H1 (cell line): ENCODE data around the gene OR2F1. TPM values are rescaled to one million over a fixed set of nuclear protein-coding genes. Genes with fewer than 3 reads are reported as not detected.
A peak's percentile ranks its signal among the peaks of the same experiment; 100 is the strongest.

Source experiments
- CTCF ChIA-PET: fragments of 300-600 bp; sonication (Branson Sonifier 250); formaldehyde crosslinking; loops from one replicate; lab custom pipeline; 2021; ENCODE audit not compliant: partially characterized antibody; lab: Charles Lee
- POLR2A ChIA-PET: fragments of 300-600 bp; sonication (Branson Sonifier 250); formaldehyde crosslinking; loops from one replicate; lab custom pipeline; 2021; ENCODE audit warnings: inconsistent platforms; ENCODE audit not compliant: partially characterized antibody; lab: Charles Lee
- DNase-seq, 2 experiments: peaks; one replicate each; pipeline versions ENCODE4 v3.0.0 to v3.0.0-alpha.2; 2010 to 2022; ENCODE audit warnings: low spot score in 2 of 2, low read depth in 1 of 2, mixed read lengths in 1 of 2
- FAIRE-seq: peaks from 2 replicates; lab custom pipeline; 2011; peaks lifted over from hg19 to GRCh38; lab: Jason Lieb, UNC
- H2AFZ ChIP-seq: 2 replicates; pipeline ENCODE4 v1.8.1; 2012; ENCODE audit warnings: low read length, inconsistent platforms
- H2AK5ac ChIP-seq: 2 replicates; pipeline ENCODE4 v1.6.1; 2013; ENCODE audit warnings: low read depth, low read length
- H2BK120ac ChIP-seq: replicated peaks from 2 replicates; pipeline ENCODE3; 2013; ENCODE audit warnings: low read depth, low read length, inconsistent platforms
- H2BK12ac ChIP-seq: 2 replicates; pipeline ENCODE4 v1.6.1; 2013; ENCODE audit warnings: low read depth, low read length
- H2BK15ac ChIP-seq: 2 replicates; pipeline ENCODE4 v1.6.1; 2013; ENCODE audit warnings: low read length
- H2BK20ac ChIP-seq: 2 replicates; pipeline ENCODE4 v1.6.1; 2013; ENCODE audit warnings: low read length
- H2BK5ac ChIP-seq: 2 replicates; pipeline ENCODE4 v1.6.1; 2013; ENCODE audit warnings: low read depth, low read length
- H3K14ac ChIP-seq: 2 replicates; pipeline ENCODE4 v1.6.1; 2013; ENCODE audit warnings: inconsistent platforms; ENCODE audit not compliant: insufficient read length
- H3K18ac ChIP-seq: 2 replicates; pipeline ENCODE4 v1.6.1; 2013; ENCODE audit warnings: low read length; ENCODE audit errors: extremely low read depth
- H3K23ac ChIP-seq: 2 replicates; pipeline ENCODE4 v1.6.1; 2013; ENCODE audit warnings: inconsistent platforms; ENCODE audit not compliant: insufficient read length
- H3K23me2 ChIP-seq: 2 replicates; pipeline ENCODE4 v1.6.1; 2013; ENCODE audit warnings: low read depth, low read length
- H3K27ac ChIP-seq: 2 replicates; pipeline ENCODE4 v1.6.1; 2011; ENCODE audit warnings: low read depth, low read length, inconsistent platforms
- H3K27me3 ChIP-seq, 4 experiments: replicated peaks in 1 of 4; 1 replicate in 1 of 4; 2 replicates in 3 of 4; pipeline versions ENCODE4 v1.6.1 to v1.8.1; 2011 to 2013; ENCODE audit warnings: low read length in 3 of 4, mild to moderate bottlenecking in 3 of 4, inconsistent platforms in 2 of 4, mixed read lengths in 2 of 4, moderate library complexity in 1 of 4; ENCODE audit not compliant: control insufficient read depth in 3 of 4, insufficient read depth in 3 of 4; ENCODE audit errors: extremely low read depth in 1 of 4
- H3K36me3 ChIP-seq, 4 experiments: 2 replicates each; pipeline versions ENCODE4 v1.6.1 to v1.8.1; 2011 to 2013; ENCODE audit warnings: mild to moderate bottlenecking in 4 of 4, low read length in 3 of 4, moderate library complexity in 2 of 4, control low read depth in 1 of 4, inconsistent platforms in 1 of 4; ENCODE audit not compliant: insufficient read depth in 4 of 4, control insufficient read depth in 2 of 4
- H3K4ac ChIP-seq: replicated peaks from 2 replicates; pipeline ENCODE3; 2013; ENCODE audit warnings: low read length, low read depth, mixed read lengths, inconsistent platforms; ENCODE audit not compliant: insufficient read length
- H3K4me1 ChIP-seq, 4 experiments: replicated peaks in 1 of 4; 1 replicate in 1 of 4; 2 replicates in 3 of 4; pipeline versions ENCODE4 v1.6.1 to v1.8.1; 2011 to 2013; ENCODE audit warnings: low read length in 3 of 4, inconsistent platforms in 2 of 4, mixed read lengths in 1 of 4; ENCODE audit not compliant: insufficient read depth in 4 of 4, control insufficient read depth in 3 of 4
- H3K4me2 ChIP-seq, 2 experiments: 2 replicates each; pipeline versions ENCODE4 v1.6.1 to v1.8.1; 2011 to 2013; ENCODE audit warnings: low read depth in 2 of 2, low read length in 2 of 2, control low read depth in 1 of 2, inconsistent platforms in 1 of 2, mild to moderate bottlenecking in 1 of 2; ENCODE audit not compliant: insufficient read depth in 1 of 2
- H3K4me3 ChIP-seq, 4 experiments: fragments of 200-600, 300-600 bp in 1 of 4; sonication (generic), shearing (Covaris generic), sonication (Bioruptor Twin) in 1 of 4; 2 replicates each; pipeline versions ENCODE4 v1.5.1 to v1.8.1; 2011 to 2016; ENCODE audit warnings: low read length in 4 of 4, low read depth in 3 of 4, control low read depth in 2 of 4, inconsistent platforms in 2 of 4, mild to moderate bottlenecking in 2 of 4, mixed read lengths in 1 of 4, moderate library complexity in 1 of 4; ENCODE audit not compliant: insufficient read depth in 2 of 4; ENCODE audit errors: extremely low read depth in 1 of 4
- H3K56ac ChIP-seq: replicated peaks from 2 replicates; pipeline ENCODE3; 2013; ENCODE audit warnings: low read depth, mild to moderate bottlenecking, mixed read lengths, low read length, inconsistent platforms; ENCODE audit not compliant: insufficient read length
- H3K79me1 ChIP-seq: 2 replicates; pipeline ENCODE4 v1.6.1; 2013; ENCODE audit warnings: low read depth, low read length, control low read depth
- H3K79me2 ChIP-seq, 2 experiments: 2 replicates each; pipeline versions ENCODE4 v1.6.1 to v1.8.1; 2012 to 2013; ENCODE audit warnings: low read length in 2 of 2, mild to moderate bottlenecking in 2 of 2, inconsistent platforms in 1 of 2; ENCODE audit not compliant: insufficient read depth in 2 of 2, control insufficient read depth in 1 of 2
- H3K9ac ChIP-seq, 4 experiments: replicated peaks in 1 of 4; 1 replicate in 1 of 4; 2 replicates in 3 of 4; pipeline versions ENCODE4 v1.6.1 to v1.8.1; 2011 to 2013; ENCODE audit warnings: low read depth in 3 of 4, low read length in 3 of 4, control low read depth in 2 of 4, mild to moderate bottlenecking in 2 of 4, moderate library complexity in 2 of 4, inconsistent platforms in 1 of 4; ENCODE audit errors: extremely low read depth in 1 of 4
- H3K9me3 ChIP-seq, 2 experiments: 2 replicates each; pipeline versions ENCODE4 v1.6.1 to v1.8.1; 2012 to 2013; ENCODE audit warnings: mild to moderate bottlenecking in 2 of 2, moderate library complexity in 2 of 2, control low read depth in 1 of 2, inconsistent platforms in 1 of 2, low read depth in 1 of 2, low read length in 1 of 2, mixed read lengths in 1 of 2; ENCODE audit not compliant: insufficient read depth in 2 of 2
- H4K20me1 ChIP-seq, 2 experiments: replicated peaks in 1 of 2; 2 replicates each; pipeline versions ENCODE3 to v1.8.1; 2011 to 2013; ENCODE audit warnings: inconsistent platforms in 2 of 2, low read length in 2 of 2, mild to moderate bottlenecking in 1 of 2; ENCODE audit not compliant: insufficient read depth in 2 of 2, control insufficient read depth in 1 of 2
- H4K5ac ChIP-seq: 2 replicates; pipeline ENCODE4 v1.6.1; 2013; ENCODE audit warnings: low read length, low read depth, mixed read lengths, inconsistent platforms; ENCODE audit not compliant: insufficient read length
- H4K8ac ChIP-seq: 2 replicates; pipeline ENCODE4 v1.8.0; 2013; ENCODE audit warnings: mild to moderate bottlenecking, moderate library complexity, low read length, inconsistent platforms; ENCODE audit not compliant: insufficient read depth; ENCODE audit errors: extremely low read depth
- H4K91ac ChIP-seq: replicated peaks from 2 replicates; pipeline ENCODE3; 2013; ENCODE audit warnings: low read length, mixed read lengths, inconsistent platforms; ENCODE audit not compliant: insufficient read length
- RFX5 ChIP-seq: IDR thresholded peaks from 2 replicates; pipeline ENCODE4 v1.6.1; 2011; ENCODE audit warnings: low read depth, low read length, improper control_type of control experiment, borderline replicate concordance
- WGBS, 2 experiments: shearing (Covaris generic) in 1 of 2; methylation state at CpG; one replicate each; pipeline versions ENCODE4 v1.1.6 to v1.1.7; 2013 to 2015; ENCODE audit warnings: low lambda C conversion rate in 2 of 2, mixed read lengths in 2 of 2, inconsistent platforms in 1 of 2, low coverage in 1 of 2, missing lambda C conversion rate in 1 of 2; ENCODE audit not compliant: insufficient replicate concordance in 2 of 2, insufficient coverage in 1 of 2, insufficient read length in 1 of 2; ENCODE audit errors: extremely low coverage in 1 of 2, missing lambda C conversion rate in 1 of 2; 5-methylcytosine and 5-hydroxymethylcytosine counted together
- polyA plus RNA-seq, 7 experiments: library from polyadenylated mRNA; depleted of rRNA in 3 of 7; stranded (reverse) in 5 of 7; unstranded in 2 of 7; fragments of >200 nt in 5 of 7; fragments of 200-250 nt in 2 of 7; gene quantifications; 1 replicate in 5 of 7; 2 replicates in 1 of 7; 4 replicates in 1 of 7; pipeline versions ENCODE4 v1.2.1 to v1.2.3, GENCODE V29; 2011 to 2013; ENCODE audit warnings: missing spikeins in 2 of 7, mixed read lengths in 2 of 7
- total RNA-seq: library from RNA; stranded (reverse); fragmentation: NEBNext Ultra II Directional; extraction: Animal tissue kit (Norgen Biotek cat#: 25700); gene quantifications from 2 replicates; pipeline ENCODE4 v1.2.1, GENCODE V29; 2021

Gene OR2F1
- total and polyA plus RNA-seq, 2 of the 8 experiments (the other 6 are each of a cell fraction or from before 2014, with no cell fraction given), result 0.19 TPM; not detected in 1

- H2AFZ ChIP-seq, result peak overlapping the region; percentile 95
- H3K27me3 ChIP-seq, result no peaks in the 10 kb centered on the region
- peak overlapping the region in 1 of 4 experiments; percentile 16; a peak in 1 of 8 replicates for H3K4me3 ChIP-seq
- CTCF ChIA-PET, result interaction anchor here (0.9 to 1.0 kb wide), 2 partner anchors 13 to 20 kb away, joined by 3 read pairs; no protein-coding TSS in a partner anchor
- WGBS, 2 experiments, result 90% methylated on average over 1 of the region's 1 CpG; no CpG with 5 or more reads in 1 of the 2 experiments
- peaks cover 2% of the 10 kb centered on the region; the same call in 1 of the 2 replicates for H3K23me2 ChIP-seq
- peak overlapping the region; percentile 10 for H2BK12ac ChIP-seq
- H3K79me2 ChIP-seq, result peaks cover under 1 to 8% of the 10 kb centered on the region in 2 experiments
- no peak overlapping the region for H4K8ac ChIP-seq
- H3K9me3 ChIP-seq, result no peaks in the 10 kb centered on the region
- H4K91ac ChIP-seq, result no peak overlapping the region
- H3K56ac ChIP-seq, result no peak overlapping the region
- peaks cover 6 to 28% (median 18%) of the 10 kb centered on the region in 4 experiments; a peak in 6 of 7 replicates for H3K4me1 ChIP-seq
- POLR2A ChIA-PET, result no interaction called here
- H3K14ac ChIP-seq, result no peak overlapping the region
- no peak overlapping the region for H4K5ac ChIP-seq
- H2BK5ac ChIP-seq, result 0 out of 2 replicates have a peak overlapping the region, but pooled peaks have one; percentile 15
- FAIRE-seq (no peak), DNase-seq (no peak)
- peak overlapping the region; percentile 10; the same call in 1 of the 2 replicates for H3K18ac ChIP-seq
- no peaks in the 10 kb centered on the region for H3K79me1 ChIP-seq
- peaks cover 0 to under 1% of the 10 kb centered on the region in 2 experiments for H4K20me1 ChIP-seq
- no peak overlapping the region for H2AK5ac ChIP-seq
- no peak overlapping the region for H2BK120ac ChIP-seq
- no peaks in the 10 kb centered on the region for H3K36me3 ChIP-seq
- no peak overlapping the region for H3K27ac ChIP-seq
- peak overlapping the region; percentile 38; the same call in 1 of the 2 replicates for H2BK20ac ChIP-seq
- no peak overlapping the region; a peak in 1 of 7 replicates for H3K9ac ChIP-seq
- peak overlapping the region in 1 of 2 experiments; percentile 27; a peak in 1 of 4 replicates for H3K4me2 ChIP-seq
- no peak overlapping the region for H3K23ac ChIP-seq
- H3K4ac ChIP-seq, result no peak overlapping the region
- H2BK15ac ChIP-seq, result no peak overlapping the region
- TF ChIP-seq RFX5, result no peak
- TF ChIP-seq, all 59 proteins: peak for 0
These were observed 49.1 kb upstream of the OR2F1 start for GRCh38 chr7:143905509-143905908.
